Measurements from ENCODE around the gene GPC6.

GRCh38 chr13:94239135-94239534 is 1012.5 kb downstream of the GPC6 start:
- TF ChIP-seq CTCF (optimal IDR thresholded peaks at IDR 0.05 in 1 of 3, IDR thresholded peaks at IDR 0.05 in 1 of 3, conservative IDR thresholded peaks at IDR 0.05 in 1 of 3; ENCODE audit: extremely low read depth in 1 of 3, insufficient read depth in 2 of 3, low read length in 3 of 3): no peak
- no peak for TF ChIP-seq EZH2 (IDR thresholded peaks at IDR 0.05; ENCODE audit: low read length)

Measured in keratinocyte (primary cell).